NCI-H1694 treated with DMSO at 0.1 percent for 48 hours (cell line): ENCODE results near the gene CYP3A7.
"Not testable (repeated sequence)": the region's sequence is repeated elsewhere in the genome, so short reads cannot be mapped to it uniquely, and the experiment has no call there.

Experiments
- DNase-seq: peaks from one replicate; lab custom pipeline; 2025; lab: John Stamatoyannopoulos, UW

The CYP3A7 gene

GRCh38 chr7:99734987-99735386, at the start of gene CYP3A7:
CYP3A7 (minus strand) TSS chr7:99735196; CDS start chr7:99735093, 103 bp downstream.
- no peak for DNase-seq

DNA sequence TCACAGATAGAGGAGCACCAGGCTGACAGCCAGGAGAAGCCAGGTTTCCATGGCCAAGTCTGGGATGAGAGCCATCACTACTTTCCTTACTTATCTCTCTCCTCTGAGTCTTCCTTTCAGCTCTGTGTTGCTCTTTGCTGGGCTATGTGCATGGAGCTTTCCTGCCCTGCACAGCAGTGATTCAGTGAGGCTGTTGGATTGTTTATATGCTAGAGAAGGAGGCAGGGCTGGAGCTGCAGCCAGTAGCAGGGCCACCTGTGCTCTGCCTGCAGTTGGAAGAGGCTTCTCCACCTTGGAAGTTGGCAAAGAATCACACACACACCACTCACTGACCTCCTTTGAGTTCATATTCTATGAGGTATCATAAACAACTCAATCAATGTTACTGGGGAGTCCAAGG, 49.0 kb upstream of the CYP3A7 start, which contains the start of gene CYP3A4:
Gene CYP3A4, minus strand, starts transcription at position 178 of the 400 bp plus-strand sequence. Its CDS starts 103 bp downstream, at position 75.
- DNase-seq, result no peak

- DNase-seq, result no peak
These were observed 47.3 kb upstream of the CYP3A7 start for GRCh38 chr7:99782012-99782953.

- DNase-seq, result no peak
These were observed 45.6 kb upstream of the CYP3A7 start for GRCh38 chr7:99780588-99780987.

GRCh38 chr7:99779949-99780348, 45.0 kb upstream of the CYP3A7 start:
- DNase-seq, result no peak

DNA sequence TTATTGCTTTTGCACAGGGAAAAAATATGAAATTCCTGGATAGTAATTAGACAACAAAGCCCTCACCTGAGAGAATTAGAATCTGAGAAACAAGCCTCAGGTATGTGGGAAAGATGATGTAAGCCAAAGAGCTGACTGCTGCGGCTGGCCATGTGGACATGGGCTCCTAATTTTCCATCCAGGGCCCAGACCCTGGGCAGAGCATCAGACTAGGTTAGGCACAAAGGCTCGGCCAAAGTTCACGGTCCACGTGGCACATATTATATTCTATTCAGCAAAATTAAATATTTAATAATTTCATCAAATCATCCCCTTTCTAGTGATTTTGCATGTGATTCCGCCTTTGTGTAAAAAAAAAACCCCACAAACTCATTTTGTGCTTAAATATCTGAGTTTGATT, 43.9 kb upstream of the CYP3A7 start:
- DNase-seq, result no peak

DNA sequence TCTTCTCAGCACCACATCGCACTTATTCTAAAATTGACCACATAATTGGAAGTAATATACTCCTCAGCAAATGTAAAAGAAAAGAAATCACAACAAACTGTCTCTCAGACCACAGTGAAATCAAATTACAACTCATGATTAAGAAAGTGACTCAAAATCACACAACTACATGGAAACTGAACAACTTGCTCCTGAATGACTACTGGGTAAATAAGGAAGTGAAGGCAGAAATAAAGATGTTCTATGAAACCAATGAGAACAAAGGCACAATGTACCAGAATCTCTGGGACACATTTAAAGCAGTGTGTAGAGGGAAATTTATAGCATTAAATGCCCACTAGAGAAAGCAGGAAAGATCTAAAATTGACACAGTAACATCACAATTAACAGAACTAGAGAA, 38.4 kb upstream of the CYP3A7 start:
- not testable (repeated sequence) for DNase-seq

GRCh38 chr7:99772565-99772964, 37.6 kb upstream of the CYP3A7 start:
- no peak for DNase-seq

DNA sequence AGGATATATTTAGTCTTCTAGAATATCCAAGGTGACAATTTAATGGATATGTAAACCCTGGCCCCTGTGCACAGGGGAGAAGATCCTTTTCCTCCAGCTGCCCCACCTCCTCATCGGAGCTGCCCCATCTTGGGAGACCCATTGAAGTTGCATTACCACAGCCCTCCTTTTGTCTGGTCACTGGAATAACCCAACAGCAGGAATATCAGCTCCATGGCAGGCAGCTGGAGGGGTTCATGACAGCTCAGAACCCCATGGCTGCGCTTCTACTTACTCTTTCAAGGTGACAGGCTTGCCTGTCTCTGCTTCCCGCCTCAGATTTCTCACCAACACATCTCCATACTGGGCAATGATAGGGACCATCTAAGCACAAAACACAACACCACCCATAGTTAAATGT, 34.5 kb upstream of the CYP3A7 start:
- DNase-seq, result not testable (repeated sequence)

- no peak for DNase-seq
These were observed 33.5 kb upstream of the CYP3A7 start for GRCh38 chr7:99768471-99768870.

DNA sequence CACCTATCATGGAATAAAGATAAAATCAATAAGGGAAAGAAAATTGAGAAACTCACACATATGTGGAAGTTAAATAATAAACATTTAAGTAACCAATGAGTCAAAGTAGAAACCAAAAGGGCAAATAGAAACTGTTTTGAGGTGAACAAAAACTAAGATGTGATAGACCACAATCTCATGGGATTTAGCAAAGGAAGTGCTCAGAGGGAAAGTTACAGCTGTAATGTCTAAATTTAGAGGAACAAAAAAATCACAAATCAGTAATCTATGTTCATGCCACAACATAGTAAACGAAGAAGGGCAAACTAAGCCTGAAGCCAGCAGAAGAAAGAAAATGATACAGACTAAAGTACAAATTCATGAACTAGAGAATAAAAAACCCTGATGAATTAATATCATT, 32.7 kb upstream of the CYP3A7 start:
- DNase-seq, result no peak

- DNase-seq, result no peak
These were observed 31.6 kb upstream of the CYP3A7 start for GRCh38 chr7:99766484-99767099.

GRCh38 chr7:99764478-99764877, 29.5 kb upstream of the CYP3A7 start:
- no peak for DNase-seq

- DNase-seq, result no peak
These were observed 27.8 kb upstream of the CYP3A7 start for GRCh38 chr7:99762680-99763327.

- DNase-seq, result no peak
These were observed 20.1 kb upstream of the CYP3A7 start for GRCh38 chr7:99755085-99755484.

- DNase-seq, result no peak
These were observed 17.4 kb upstream of the CYP3A7 start for GRCh38 chr7:99752356-99752755.

DNA sequence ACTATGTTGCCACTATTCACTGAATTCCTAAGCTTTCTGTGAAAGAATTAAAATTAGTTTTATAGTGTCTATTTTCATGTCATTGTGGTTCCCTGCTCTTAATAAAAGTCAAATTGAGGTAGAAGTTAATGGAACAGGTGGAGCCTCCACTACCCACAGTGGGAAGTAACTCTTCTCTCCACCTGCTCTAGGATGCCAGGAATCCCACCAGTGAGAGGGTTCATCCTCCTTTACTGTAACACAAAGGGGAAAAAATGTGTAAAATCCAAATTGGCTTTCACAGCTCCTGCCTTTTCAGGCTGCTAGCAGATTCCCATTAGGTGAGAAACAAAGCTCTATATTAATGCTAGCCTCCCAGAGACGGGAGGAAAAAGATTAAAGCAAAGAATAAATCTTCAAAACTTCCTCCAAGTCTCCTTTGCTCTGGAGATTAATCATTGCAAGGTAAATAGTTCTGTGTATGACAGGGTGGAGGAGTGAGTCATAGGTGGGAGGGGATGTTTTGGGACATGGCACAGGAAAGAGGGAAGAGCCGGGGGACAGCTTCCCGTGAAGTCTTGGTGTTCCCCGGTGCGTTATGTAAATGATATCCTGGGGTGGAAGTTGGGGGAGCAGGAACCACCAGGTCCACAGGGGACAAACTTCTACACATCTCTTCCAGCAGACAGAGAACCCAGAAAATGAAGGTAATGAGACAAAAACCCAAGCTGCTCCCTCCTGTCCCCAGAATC, 16.5 kb upstream of the CYP3A7 start:
- DNase-seq, result not testable (repeated sequence)

DNA sequence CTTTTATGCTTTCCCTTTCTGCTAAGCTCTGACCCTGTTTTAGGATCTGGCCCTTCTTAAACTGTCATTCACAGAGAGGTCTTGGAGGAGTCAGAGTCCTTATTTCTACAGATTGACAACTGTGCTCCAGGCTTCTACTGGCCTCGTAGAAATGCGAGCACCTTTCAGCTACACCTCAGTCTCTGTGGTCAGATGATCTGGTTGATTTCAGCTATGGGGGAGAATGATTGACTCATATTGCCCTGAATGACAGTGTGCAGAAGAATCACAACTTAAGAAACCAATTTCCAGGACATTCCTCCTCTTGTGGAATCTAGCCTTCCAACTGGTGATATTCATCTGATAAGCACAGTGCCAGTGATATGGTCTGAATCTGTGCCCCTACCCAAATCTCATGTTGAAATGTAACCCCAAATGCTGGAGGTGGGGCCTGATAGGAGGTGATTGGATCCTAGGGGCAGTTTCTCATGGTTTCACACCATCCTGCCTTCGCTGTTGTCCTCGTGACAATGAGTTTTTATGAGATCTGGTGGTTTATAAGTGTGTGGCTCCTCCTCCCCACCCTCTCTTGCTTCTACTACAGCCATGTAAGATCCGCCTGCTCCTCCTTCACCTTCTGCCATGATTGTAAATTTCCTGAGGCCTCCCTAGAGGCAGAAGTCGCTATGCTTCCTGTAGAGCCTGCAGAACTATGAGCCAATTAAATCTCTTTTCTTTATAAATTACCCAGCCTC, 14.0 kb upstream of the CYP3A7 start:
- DNase-seq, result no peak

GRCh38 chr7:99746915-99747314, 11.9 kb upstream of the CYP3A7 start:
- DNase-seq, result not testable (repeated sequence)

DNA sequence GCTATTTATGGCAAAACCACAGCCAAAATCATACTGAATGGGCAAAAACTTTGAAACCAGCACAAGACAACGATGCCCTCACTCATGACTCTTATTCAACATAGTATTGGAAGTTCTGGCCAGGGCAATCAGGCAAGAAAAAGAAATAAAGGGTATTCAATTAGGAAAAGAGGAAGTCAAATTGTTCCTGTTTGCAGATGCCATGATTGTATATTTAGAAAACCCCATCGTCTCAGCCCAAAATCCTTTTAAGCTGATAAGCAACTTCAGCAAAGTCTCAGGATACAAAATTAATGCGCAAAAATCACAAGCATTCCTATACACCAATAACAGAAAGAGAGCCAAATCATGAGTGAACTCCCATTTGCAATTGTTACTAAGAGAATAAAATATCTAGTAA, 10.4 kb upstream of the CYP3A7 start:
- DNase-seq, result not testable (repeated sequence)

GRCh38 chr7:99742737-99743394, 7.9 kb upstream of the CYP3A7 start:
- DNase-seq, result no peak
